H1 (cell line): ENCODE measurements around the gene GNL2. TPM values are rescaled to one million over a fixed set of nuclear protein-coding genes. Genes with fewer than 3 reads are reported as not detected.
"Not testable (repeated sequence)": the region's sequence is repeated elsewhere in the genome, so short reads cannot be mapped to it uniquely, and the experiment has no call there.

Source experiments
- CTCF ChIA-PET: fragments of 300-600 bp; sonication (Branson Sonifier 250); formaldehyde crosslinking; loops from one replicate; lab custom pipeline; 2021; ENCODE audit not compliant: partially characterized antibody; lab: Charles Lee
- POLR2A ChIA-PET: fragments of 300-600 bp; sonication (Branson Sonifier 250); formaldehyde crosslinking; loops from one replicate; lab custom pipeline; 2021; ENCODE audit warnings: inconsistent platforms; ENCODE audit not compliant: partially characterized antibody; lab: Charles Lee
- DNase-seq, 2 experiments: peaks; one replicate each; pipeline versions ENCODE4 v3.0.0 to v3.0.0-alpha.2; 2010 to 2022; ENCODE audit warnings: low spot score in 2 of 2, low read depth in 1 of 2, mixed read lengths in 1 of 2
- FAIRE-seq: peaks from 2 replicates; lab custom pipeline; 2011; peaks lifted over from hg19 to GRCh38; lab: Jason Lieb, UNC
- H2AFZ ChIP-seq: 2 replicates; pipeline ENCODE4 v1.8.1; 2012; ENCODE audit warnings: low read length, inconsistent platforms
- H2AK5ac ChIP-seq: 2 replicates; pipeline ENCODE4 v1.6.1; 2013; ENCODE audit warnings: low read depth, low read length
- H2BK120ac ChIP-seq: replicated peaks from 2 replicates; pipeline ENCODE3; 2013; ENCODE audit warnings: low read depth, low read length, inconsistent platforms
- H2BK12ac ChIP-seq: 2 replicates; pipeline ENCODE4 v1.6.1; 2013; ENCODE audit warnings: low read depth, low read length
- H2BK15ac ChIP-seq: 2 replicates; pipeline ENCODE4 v1.6.1; 2013; ENCODE audit warnings: low read length
- H2BK20ac ChIP-seq: 2 replicates; pipeline ENCODE4 v1.6.1; 2013; ENCODE audit warnings: low read length
- H2BK5ac ChIP-seq: 2 replicates; pipeline ENCODE4 v1.6.1; 2013; ENCODE audit warnings: low read depth, low read length
- H3K14ac ChIP-seq: 2 replicates; pipeline ENCODE4 v1.6.1; 2013; ENCODE audit warnings: inconsistent platforms; ENCODE audit not compliant: insufficient read length
- H3K18ac ChIP-seq: 2 replicates; pipeline ENCODE4 v1.6.1; 2013; ENCODE audit warnings: low read length; ENCODE audit errors: extremely low read depth
- H3K23ac ChIP-seq: 2 replicates; pipeline ENCODE4 v1.6.1; 2013; ENCODE audit warnings: inconsistent platforms; ENCODE audit not compliant: insufficient read length
- H3K23me2 ChIP-seq: 2 replicates; pipeline ENCODE4 v1.6.1; 2013; ENCODE audit warnings: low read depth, low read length
- H3K27ac ChIP-seq: 2 replicates; pipeline ENCODE4 v1.6.1; 2011; ENCODE audit warnings: low read depth, low read length, inconsistent platforms
- H3K27me3 ChIP-seq, 4 experiments: replicated peaks in 1 of 4; 1 replicate in 1 of 4; 2 replicates in 3 of 4; pipeline versions ENCODE4 v1.6.1 to v1.8.1; 2011 to 2013; ENCODE audit warnings: low read length in 3 of 4, mild to moderate bottlenecking in 3 of 4, inconsistent platforms in 2 of 4, mixed read lengths in 2 of 4, moderate library complexity in 1 of 4; ENCODE audit not compliant: control insufficient read depth in 3 of 4, insufficient read depth in 3 of 4; ENCODE audit errors: extremely low read depth in 1 of 4
- H3K36me3 ChIP-seq, 4 experiments: 2 replicates each; pipeline versions ENCODE4 v1.6.1 to v1.8.1; 2011 to 2013; ENCODE audit warnings: mild to moderate bottlenecking in 4 of 4, low read length in 3 of 4, moderate library complexity in 2 of 4, control low read depth in 1 of 4, inconsistent platforms in 1 of 4; ENCODE audit not compliant: insufficient read depth in 4 of 4, control insufficient read depth in 2 of 4
- H3K4ac ChIP-seq: replicated peaks from 2 replicates; pipeline ENCODE3; 2013; ENCODE audit warnings: low read length, low read depth, mixed read lengths, inconsistent platforms; ENCODE audit not compliant: insufficient read length
- H3K4me1 ChIP-seq, 4 experiments: replicated peaks in 1 of 4; 1 replicate in 1 of 4; 2 replicates in 3 of 4; pipeline versions ENCODE4 v1.6.1 to v1.8.1; 2011 to 2013; ENCODE audit warnings: low read length in 3 of 4, inconsistent platforms in 2 of 4, mixed read lengths in 1 of 4; ENCODE audit not compliant: insufficient read depth in 4 of 4, control insufficient read depth in 3 of 4
- H3K4me2 ChIP-seq, 2 experiments: 2 replicates each; pipeline versions ENCODE4 v1.6.1 to v1.8.1; 2011 to 2013; ENCODE audit warnings: low read depth in 2 of 2, low read length in 2 of 2, control low read depth in 1 of 2, inconsistent platforms in 1 of 2, mild to moderate bottlenecking in 1 of 2; ENCODE audit not compliant: insufficient read depth in 1 of 2
- H3K4me3 ChIP-seq, 4 experiments: fragments of 200-600, 300-600 bp in 1 of 4; sonication (generic), shearing (Covaris generic), sonication (Bioruptor Twin) in 1 of 4; 2 replicates each; pipeline versions ENCODE4 v1.5.1 to v1.8.1; 2011 to 2016; ENCODE audit warnings: low read length in 4 of 4, low read depth in 3 of 4, control low read depth in 2 of 4, inconsistent platforms in 2 of 4, mild to moderate bottlenecking in 2 of 4, mixed read lengths in 1 of 4, moderate library complexity in 1 of 4; ENCODE audit not compliant: insufficient read depth in 2 of 4; ENCODE audit errors: extremely low read depth in 1 of 4
- H3K56ac ChIP-seq: replicated peaks from 2 replicates; pipeline ENCODE3; 2013; ENCODE audit warnings: low read depth, mild to moderate bottlenecking, mixed read lengths, low read length, inconsistent platforms; ENCODE audit not compliant: insufficient read length
- H3K79me1 ChIP-seq: 2 replicates; pipeline ENCODE4 v1.6.1; 2013; ENCODE audit warnings: low read depth, low read length, control low read depth
- H3K79me2 ChIP-seq, 2 experiments: 2 replicates each; pipeline versions ENCODE4 v1.6.1 to v1.8.1; 2012 to 2013; ENCODE audit warnings: low read length in 2 of 2, mild to moderate bottlenecking in 2 of 2, inconsistent platforms in 1 of 2; ENCODE audit not compliant: insufficient read depth in 2 of 2, control insufficient read depth in 1 of 2
- H3K9ac ChIP-seq, 4 experiments: replicated peaks in 1 of 4; 1 replicate in 1 of 4; 2 replicates in 3 of 4; pipeline versions ENCODE4 v1.6.1 to v1.8.1; 2011 to 2013; ENCODE audit warnings: low read depth in 3 of 4, low read length in 3 of 4, control low read depth in 2 of 4, mild to moderate bottlenecking in 2 of 4, moderate library complexity in 2 of 4, inconsistent platforms in 1 of 4; ENCODE audit errors: extremely low read depth in 1 of 4
- H3K9me3 ChIP-seq, 2 experiments: 2 replicates each; pipeline versions ENCODE4 v1.6.1 to v1.8.1; 2012 to 2013; ENCODE audit warnings: mild to moderate bottlenecking in 2 of 2, moderate library complexity in 2 of 2, control low read depth in 1 of 2, inconsistent platforms in 1 of 2, low read depth in 1 of 2, low read length in 1 of 2, mixed read lengths in 1 of 2; ENCODE audit not compliant: insufficient read depth in 2 of 2
- H4K20me1 ChIP-seq, 2 experiments: replicated peaks in 1 of 2; 2 replicates each; pipeline versions ENCODE3 to v1.8.1; 2011 to 2013; ENCODE audit warnings: inconsistent platforms in 2 of 2, low read length in 2 of 2, mild to moderate bottlenecking in 1 of 2; ENCODE audit not compliant: insufficient read depth in 2 of 2, control insufficient read depth in 1 of 2
- H4K5ac ChIP-seq: 2 replicates; pipeline ENCODE4 v1.6.1; 2013; ENCODE audit warnings: low read length, low read depth, mixed read lengths, inconsistent platforms; ENCODE audit not compliant: insufficient read length
- H4K8ac ChIP-seq: 2 replicates; pipeline ENCODE4 v1.8.0; 2013; ENCODE audit warnings: mild to moderate bottlenecking, moderate library complexity, low read length, inconsistent platforms; ENCODE audit not compliant: insufficient read depth; ENCODE audit errors: extremely low read depth
- H4K91ac ChIP-seq: replicated peaks from 2 replicates; pipeline ENCODE3; 2013; ENCODE audit warnings: low read length, mixed read lengths, inconsistent platforms; ENCODE audit not compliant: insufficient read length
- WGBS, 2 experiments: shearing (Covaris generic) in 1 of 2; methylation state at CpG; one replicate each; pipeline versions ENCODE4 v1.1.6 to v1.1.7; 2013 to 2015; ENCODE audit warnings: low lambda C conversion rate in 2 of 2, mixed read lengths in 2 of 2, inconsistent platforms in 1 of 2, low coverage in 1 of 2, missing lambda C conversion rate in 1 of 2; ENCODE audit not compliant: insufficient replicate concordance in 2 of 2, insufficient coverage in 1 of 2, insufficient read length in 1 of 2; ENCODE audit errors: extremely low coverage in 1 of 2, missing lambda C conversion rate in 1 of 2; 5-methylcytosine and 5-hydroxymethylcytosine counted together
- polyA plus RNA-seq, 7 experiments: library from polyadenylated mRNA; depleted of rRNA in 3 of 7; stranded (reverse) in 5 of 7; unstranded in 2 of 7; fragments of >200 nt in 5 of 7; fragments of 200-250 nt in 2 of 7; gene quantifications; 1 replicate in 5 of 7; 2 replicates in 1 of 7; 4 replicates in 1 of 7; pipeline versions ENCODE4 v1.2.1 to v1.2.3, GENCODE V29; 2011 to 2013; ENCODE audit warnings: missing spikeins in 2 of 7, mixed read lengths in 2 of 7
- total RNA-seq: library from RNA; stranded (reverse); fragmentation: NEBNext Ultra II Directional; extraction: Animal tissue kit (Norgen Biotek cat#: 25700); gene quantifications from 2 replicates; pipeline ENCODE4 v1.2.1, GENCODE V29; 2021

The GNL2 gene
- total and polyA plus RNA-seq, 2 of the 8 experiments (the other 6 are each of a cell fraction or from before 2014, with no cell fraction given) = 22.2 to 88.3 TPM

- not testable (repeated sequence) for H4K8ac ChIP-seq, H3K79me1 ChIP-seq, H2BK5ac ChIP-seq, H3K4me2 ChIP-seq, H4K91ac ChIP-seq, H3K27me3 ChIP-seq, H3K79me2 ChIP-seq, FAIRE-seq, H3K18ac ChIP-seq, H3K4ac ChIP-seq, H3K4me3 ChIP-seq, H3K9me3 ChIP-seq, H3K23me2 ChIP-seq, H2BK15ac ChIP-seq, H3K4me1 ChIP-seq, H3K56ac ChIP-seq, H4K20me1 ChIP-seq, H4K5ac ChIP-seq, H2AK5ac ChIP-seq, H3K23ac ChIP-seq, H3K27ac ChIP-seq, H3K14ac ChIP-seq, H2AFZ ChIP-seq, H2BK20ac ChIP-seq, DNase-seq, H2BK12ac ChIP-seq, H2BK120ac ChIP-seq, H3K9ac ChIP-seq
- CTCF ChIA-PET = interaction anchor here (1.5 kb wide), 1 partner anchor 105 kb away, joined by 3 read pairs; no protein-coding TSS in a partner anchor
- H3K36me3 ChIP-seq = peaks cover 0 to 10% (median 3%) of the 10 kb centered on the region in 4 experiments; a peak in 5 of 8 replicates
- POLR2A ChIA-PET = interaction anchor here (1.3 kb wide), 1 partner anchor 130 kb away, joined by 3 read pairs; a partner anchor contains a TSS
- WGBS, 2 experiments = 82% methylated on average over 12 of the region's 12 CpGs; no CpG with 5 or more reads in 1 of the 2 experiments
These were observed 35.8 kb downstream of the GNL2 start for GRCh38 chr1:37559957-37560379.
